KBM-7 (cell line): Measurements from ENCODE around the gene PKP3.
"Not testable (repeated sequence)": the region's sequence is repeated elsewhere in the genome, so short reads cannot be mapped to it uniquely, and the experiment has no call there.

Source experiments
- DNase-seq: peaks from one replicate; pipeline ENCODE4 v3.0.0-alpha.2; 2015
- in situ Hi-C: fragments of 300-500 bp; cut with MboI; formaldehyde crosslinking; loops from 2 replicates; pipeline ENCODE4 v1.14.3; 2020; ENCODE audit warnings: low sequenced_read_pairs, low pct_unique_long_range_greater_than_20kb, mixed read lengths

PKP3 gene

DNA sequence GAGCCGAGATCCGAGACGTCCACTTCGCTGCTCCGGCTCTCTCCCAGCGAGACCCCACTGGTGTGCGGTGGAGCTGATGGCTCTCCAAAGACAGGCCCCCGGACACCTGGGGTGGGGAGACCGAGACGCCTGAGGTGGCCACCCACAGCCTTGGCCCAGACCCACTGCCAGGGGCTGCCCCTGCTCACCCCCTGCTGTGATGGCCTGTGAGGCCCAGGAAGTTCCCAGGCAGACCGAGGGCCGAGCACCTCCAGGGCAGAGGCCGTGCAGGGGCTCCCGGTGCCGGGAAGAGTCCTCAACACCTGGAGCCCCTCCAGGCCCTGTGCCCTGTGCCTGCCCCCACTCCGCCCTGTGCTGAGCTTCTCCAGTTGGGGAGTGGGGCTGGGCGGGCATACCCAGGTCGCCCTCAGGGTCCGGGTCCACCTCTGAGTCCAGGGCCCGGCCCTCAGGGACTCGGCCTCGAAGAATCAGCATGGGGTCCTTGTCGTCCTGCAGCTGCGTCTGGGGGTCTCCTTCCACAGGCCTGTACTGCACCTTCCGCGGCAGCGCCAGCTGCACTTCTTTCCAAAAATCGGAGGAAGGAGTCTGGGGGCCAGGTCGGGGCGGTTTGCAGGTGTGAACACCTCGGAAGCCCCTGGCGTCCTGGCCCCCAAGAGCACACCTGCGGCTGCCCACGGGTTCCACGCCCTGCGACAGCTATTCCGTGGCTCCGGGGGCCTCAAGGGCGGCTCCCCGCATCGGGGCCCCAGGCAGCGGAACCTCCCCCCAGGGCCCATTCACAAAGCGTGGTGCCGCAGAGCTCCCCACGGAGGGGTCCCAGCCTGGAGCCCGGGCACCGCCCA lies 12.2 kb downstream of the PKP3 start:
- in situ Hi-C loops = no loop called here
- DNase-seq = no peak

DNA sequence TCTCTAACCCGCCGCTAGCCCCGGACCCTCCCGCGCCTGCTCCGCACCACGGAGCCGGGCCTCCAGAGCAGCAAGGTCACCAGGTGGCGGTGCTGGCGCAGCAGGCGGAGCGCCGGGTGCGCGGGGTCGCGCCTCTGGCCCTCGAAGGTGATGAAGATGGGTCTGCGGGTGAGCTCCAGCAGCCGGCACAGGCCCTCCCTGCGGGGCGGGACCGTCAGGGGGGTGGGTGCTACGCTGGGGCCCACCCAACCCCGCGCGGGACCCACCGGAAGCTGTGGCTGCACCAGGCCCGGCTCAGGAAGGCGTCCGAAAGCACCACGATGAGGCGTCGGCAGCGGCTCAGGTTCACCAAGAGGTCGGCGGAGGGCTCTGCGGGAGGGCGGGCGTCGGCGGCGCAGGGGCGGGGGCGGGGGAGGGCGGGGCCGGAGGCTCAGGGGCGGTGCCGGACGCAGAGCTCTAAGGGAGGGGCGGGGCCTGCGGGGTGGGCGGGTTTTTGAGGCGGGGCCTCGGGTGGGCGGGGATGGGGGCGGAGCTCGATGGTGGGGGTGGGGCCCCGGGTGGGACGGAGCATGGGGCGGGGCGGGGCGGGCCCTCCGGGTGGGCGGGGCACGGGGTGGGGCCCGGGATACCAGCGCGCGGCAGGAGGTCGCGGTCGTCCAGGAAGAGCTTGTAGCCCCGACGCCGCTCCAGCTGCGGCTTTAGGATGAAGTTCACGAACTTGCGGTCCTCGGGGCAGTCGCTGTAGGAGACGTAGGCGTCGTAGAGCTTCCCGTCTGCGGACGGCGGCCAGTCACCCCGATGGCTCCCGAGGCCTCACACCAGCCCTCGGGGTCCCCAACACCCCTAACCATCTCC lies 13.0 kb downstream of the PKP3 start:
- in situ Hi-C loops = no loop called here
- peak; percentile 83 for DNase-seq

DNA sequence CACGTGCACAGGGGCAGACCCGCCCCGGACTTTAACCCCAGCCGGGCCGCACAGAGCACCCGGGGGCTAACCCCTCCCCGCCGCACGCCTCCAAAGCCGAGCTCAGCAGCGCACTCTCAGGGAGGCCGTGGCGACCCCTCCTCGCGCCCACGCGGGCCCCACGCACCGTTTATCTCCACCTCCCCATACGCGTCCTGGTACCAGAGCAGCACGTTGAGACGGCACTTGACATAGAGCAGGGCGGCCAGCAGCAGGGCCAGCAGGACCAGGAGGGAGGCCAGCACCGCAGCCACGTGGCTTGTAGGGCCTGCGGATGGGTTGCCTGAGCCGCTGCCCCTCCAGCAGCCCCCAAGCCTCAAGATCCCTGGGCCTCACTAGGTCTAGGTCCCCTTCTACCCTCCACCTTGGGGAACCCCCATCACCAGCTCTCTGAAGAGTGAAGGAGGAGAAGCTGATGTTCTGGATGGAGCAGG lies 13.7 kb downstream of the PKP3 start:
- in situ Hi-C loops = no loop called here

DNA sequence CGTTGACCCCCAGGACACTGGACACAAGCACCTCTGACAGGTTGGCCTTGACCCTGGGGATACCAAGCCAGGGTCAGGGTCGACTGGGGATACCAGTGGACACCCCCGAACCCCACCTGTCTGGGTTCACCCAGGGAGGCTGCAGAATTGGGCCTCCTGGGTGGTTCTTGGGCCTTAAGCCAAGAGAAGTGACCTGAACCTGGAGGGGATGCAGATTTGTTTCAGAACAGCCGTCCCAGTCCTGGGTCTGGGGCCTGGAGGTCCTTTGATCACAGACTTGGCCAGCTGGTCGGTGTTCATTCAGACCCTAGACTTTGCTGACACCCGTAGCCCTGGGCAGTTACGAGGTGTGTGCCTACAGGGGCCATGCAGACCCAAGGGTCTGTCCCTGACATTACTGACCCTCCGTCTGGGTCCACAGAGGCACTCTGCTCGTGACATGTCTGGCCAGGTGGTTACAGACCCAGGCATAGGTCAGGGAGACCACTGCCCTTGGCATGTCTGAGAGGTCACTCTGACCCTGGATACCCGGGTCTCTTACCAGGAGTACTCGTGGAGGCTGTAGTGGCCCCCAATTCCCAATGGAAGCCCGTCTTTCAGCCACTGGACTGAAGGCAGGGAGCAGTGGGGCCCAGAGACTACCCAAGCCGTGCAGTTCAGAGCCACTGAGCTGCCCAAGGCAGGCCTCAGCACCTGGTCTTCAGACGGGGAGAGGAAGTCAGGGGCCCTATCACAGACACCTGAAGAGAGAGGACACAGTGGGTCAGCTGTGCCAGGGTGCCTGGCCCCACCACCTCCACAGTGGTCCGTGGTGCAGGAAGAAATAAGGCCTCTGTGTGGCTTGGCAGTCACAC lies 14.4 kb downstream of the PKP3 start:
- in situ Hi-C loops = no loop called here
- no peak for DNase-seq

More for the DNA sequence above, 13.7 kb downstream of the PKP3 start:
- no peak for DNase-seq

DNA sequence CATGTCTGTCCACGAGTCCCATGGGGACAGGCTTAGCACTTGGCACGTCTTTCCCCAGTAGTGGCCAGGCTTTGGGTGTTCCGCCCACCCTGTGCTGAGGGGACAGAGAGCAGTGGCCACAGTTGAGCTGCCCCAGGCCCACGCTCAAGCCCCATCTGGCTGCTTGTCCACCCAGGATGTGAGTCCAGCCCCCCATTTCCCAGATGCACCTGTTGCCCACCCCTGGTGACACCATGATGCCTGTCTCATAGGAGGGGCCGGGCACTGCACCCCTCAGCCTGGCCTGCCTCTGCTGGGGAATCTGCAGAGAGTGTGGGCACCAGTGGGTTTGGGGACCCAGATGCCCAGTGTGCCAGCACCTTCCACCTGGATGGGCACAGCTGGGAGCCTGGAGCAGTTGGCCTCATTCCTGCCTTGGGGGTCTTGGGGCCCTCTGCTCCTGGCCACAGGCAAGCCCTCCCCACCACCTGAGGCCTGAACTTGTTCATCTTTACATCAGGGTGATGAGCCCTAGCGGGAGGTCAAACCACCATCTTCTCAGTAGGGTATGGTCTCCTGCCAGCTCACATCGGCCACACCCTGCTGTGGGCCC lies 15.1 kb downstream of the PKP3 start:
- in situ Hi-C loops = no loop called here
- DNase-seq = no peak

DNA sequence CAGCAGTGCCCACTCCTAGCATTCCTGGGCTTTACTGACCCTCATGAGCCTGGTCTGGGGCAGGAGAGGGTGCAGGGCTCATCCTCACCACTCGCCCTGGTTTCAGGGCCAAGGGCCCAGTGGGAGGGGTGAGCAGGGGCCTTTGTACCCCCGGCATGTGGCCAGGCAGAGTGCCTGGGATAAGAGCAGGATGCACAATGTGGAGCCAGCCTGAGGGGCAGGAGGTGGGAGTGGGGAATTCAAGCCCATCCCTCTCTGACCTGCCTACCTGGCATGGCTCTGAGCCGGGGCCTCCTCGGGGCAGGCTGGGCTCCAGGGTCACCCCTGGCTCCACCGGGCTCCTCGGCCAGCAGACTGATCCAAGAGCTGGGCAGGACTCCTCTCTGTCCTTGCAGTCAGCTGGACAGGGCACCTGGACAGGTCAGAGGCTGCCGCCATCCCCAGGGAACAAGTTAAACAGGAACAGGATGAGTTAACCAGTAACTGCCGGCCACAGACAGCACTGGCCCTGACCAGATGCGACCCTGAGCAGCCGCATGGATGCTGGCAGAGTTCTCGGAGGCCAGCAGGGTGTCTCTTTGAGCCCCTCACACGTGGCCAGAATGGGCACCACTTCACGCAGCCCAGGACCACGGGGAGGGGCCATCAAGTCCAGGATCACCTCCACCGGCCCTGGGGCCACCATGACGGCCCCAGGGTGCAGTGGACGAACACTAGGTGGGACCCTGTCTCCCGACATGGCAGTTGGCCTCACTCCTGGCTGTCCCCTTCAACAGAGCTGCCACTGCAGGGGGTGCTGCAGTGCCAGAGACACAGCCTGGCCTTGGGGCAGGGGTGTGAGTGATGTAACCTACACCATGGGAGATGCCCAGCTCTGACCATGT lies 15.8 kb downstream of the PKP3 start:
- DNase-seq = no peak
- in situ Hi-C loops = no loop called here

DNA sequence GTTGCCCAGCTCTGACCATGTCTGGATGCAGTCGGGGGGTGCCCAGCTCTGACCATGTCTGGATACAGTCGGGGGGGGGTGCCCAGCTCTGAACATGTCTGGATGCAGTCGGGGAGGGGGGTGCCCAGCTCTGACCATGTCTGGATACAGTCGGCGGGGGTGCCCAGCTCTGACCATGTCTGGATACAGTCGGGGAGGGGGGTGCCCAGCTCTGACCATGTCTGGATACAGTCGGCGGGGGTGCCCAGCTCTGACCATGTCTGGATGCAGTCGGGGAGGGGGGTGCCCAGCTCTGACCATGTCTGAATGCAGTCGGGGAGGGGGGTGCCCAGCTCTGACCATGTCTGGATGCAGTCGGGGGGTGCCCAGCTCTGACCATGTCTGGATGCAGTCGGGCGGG lies 16.7 kb downstream of the PKP3 start:
- in situ Hi-C loops, DNase-seq: not testable (repeated sequence)

DNA sequence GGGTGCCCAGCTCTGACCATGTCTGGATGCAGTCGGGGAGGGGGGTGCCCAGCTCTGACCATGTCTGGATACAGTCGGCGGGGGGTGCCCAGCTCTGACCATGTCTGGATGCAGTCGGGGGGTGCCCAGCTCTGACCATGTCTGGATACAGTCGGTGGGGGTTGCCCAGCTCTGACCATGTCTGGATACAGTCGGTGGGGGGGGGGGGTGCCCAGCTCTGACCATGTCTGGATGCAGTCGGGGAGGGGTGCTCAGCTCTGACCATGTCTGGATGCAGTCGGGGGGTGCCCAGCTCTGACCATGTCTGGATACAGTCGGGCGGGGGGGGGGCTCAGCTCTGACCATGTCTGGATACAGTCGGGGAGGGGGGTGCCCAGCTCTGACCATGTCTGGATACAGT lies 17.5 kb downstream of the PKP3 start:
- in situ Hi-C loops, DNase-seq: not testable (repeated sequence)

DNA sequence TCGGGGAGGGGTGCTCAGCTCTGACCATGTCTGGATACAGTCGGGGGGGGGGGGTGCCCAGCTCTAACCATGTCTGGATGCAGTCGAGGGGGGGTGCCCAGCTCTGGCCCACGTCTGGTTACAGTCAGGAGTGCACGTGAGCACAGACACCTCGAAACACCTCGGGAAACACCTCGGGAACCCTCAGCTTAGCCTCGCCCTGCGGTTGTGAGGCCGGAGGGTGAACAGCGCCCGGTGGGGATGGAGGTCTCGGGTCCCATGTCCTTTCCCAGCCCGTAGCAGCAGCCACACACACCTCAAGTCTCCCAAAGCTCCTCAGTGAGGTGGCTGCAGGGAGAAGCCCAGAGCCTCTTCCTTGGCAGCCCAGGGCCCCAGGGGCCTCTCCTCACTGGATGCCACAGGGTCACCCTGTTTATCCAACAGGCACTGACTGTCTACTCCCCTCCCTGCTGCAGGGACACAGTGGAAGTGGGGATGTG lies 18.7 kb downstream of the PKP3 start:
- in situ Hi-C loops = no loop called here
- no peak for DNase-seq

DNA sequence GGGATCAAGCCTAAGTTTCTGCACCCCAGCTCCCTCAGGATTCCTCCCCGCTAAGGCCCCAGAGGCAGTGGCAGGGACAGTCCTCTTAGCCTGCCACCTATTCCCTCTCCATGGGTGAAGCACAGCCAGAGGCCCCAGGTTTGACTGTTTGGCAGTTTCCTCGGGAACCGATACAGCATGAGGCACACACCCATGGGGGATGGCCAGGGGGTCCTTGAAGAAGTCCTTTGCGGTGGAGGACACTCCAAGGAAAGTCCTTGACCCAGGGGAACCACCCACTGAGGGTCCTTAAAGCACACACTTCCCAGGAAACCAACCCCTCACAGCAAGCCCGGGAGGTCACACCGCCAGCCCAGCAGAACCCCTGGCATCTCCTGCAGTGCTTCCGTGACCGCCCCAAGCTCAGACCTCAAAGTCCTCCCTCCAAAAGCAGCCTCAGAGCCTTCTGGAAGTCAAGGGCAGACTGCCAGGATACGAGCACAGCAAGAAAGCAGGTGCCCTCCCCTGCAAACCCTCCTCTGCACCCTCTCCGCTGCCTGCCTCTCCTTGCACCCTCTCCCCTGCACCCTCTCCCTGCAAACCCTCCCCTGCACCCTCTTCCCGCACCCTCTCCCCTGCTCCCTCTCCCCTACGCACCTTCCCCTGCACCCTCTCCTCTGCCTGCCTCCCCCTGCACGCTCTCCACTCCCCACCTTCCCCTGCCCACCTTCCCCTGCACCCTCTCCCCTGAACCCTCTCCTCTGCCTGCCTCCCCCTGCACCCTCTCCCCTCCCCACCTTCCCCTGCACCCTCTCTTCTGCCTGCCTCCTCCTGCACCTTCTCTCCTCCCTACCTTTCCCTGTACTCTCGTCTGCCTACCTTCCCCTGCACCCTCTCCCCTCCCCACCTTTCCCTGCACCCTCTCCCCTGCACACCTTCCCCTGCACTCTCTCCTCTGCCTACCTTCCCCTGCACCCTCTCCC lies 19.4 kb downstream of the PKP3 start:
- in situ Hi-C loops = no loop called here
- peak; percentile 26 for DNase-seq

DNA sequence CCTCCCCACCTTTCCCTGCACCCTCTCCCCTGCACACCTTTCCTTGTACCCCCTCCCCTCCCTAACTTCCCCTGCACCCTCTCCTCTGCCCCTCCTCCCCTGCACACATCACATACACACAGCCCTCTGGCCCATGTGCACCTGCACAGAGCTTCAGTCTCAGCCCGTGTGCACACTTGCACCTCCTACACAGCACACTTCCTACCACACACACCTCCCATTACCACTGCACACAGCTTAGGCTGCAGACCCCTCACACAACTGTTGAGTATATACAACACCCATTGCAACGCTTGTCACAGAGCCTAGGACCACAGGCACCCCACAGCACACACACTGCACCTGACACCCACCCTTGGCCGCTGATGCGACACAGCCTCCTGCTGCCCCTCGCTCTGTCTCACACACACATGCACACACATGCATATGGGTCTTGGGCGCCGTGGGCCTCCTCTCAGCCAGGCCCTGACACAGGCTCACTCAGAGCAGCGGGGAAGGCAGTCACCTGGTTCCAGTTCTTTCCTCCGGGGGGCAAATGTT lies 20.4 kb downstream of the PKP3 start:
- in situ Hi-C loops = no loop called here
- DNase-seq = peak; percentile 41

DNA sequence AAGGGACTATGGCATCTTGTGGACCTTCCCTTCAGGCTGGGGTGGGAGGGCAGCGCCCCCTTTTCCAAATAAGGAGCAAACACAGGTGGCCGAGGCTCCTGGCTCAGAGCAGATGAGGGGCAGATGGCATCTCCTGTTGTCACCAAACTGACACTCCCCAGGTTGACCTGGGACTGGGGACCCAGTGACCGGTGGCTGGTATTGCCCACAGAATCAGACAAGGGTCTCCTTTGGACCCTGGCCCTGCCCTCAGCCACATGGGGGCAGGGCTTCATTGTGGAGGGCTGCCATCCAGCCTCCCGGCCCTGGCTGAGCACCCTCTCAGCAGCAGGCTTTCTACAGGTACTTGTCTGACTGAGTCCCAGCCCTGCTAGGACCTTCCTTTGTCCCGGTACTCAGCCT lies 21.6 kb downstream of the PKP3 start:
- in situ Hi-C loops = no loop called here

DNA sequence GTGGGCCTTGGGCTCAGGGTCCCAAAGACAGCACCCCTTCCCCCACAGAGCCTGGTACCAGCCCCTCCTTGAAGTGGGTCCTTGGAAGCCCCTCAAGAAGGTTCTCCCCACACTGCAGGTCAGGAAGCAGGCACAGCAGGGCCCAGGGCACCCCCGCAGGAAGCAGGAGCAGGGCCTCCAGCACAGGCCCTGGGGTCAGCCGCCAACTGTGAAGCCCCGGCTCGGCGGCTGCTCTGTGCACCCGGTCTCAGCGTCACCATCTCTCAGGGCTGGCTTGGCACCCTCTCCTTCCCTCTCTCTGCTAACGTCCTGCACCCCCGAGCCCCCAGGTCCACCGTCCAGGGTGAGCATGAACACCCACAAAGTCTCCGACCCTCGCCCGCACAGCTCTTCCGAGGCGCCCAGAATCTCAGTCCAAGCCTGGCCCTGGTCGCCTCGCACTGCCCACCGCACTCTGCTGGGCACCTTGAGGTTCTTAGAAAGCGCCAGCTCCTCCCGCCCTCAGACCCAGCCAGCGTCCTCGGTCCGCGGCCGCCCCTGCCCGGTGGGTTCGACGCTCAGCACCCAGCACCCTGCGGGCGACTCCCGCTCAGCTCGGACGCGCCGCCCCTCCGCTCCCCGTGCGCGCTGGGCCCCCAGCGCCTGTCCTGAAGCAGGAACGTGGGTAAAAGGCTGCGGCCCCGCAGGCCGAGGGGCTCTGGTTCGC lies 22.2 kb downstream of the PKP3 start:
- no peak for DNase-seq
- in situ Hi-C loops = no loop called here

More for the DNA sequence above, 21.6 kb downstream of the PKP3 start:
- DNase-seq = peak; percentile 24

DNA sequence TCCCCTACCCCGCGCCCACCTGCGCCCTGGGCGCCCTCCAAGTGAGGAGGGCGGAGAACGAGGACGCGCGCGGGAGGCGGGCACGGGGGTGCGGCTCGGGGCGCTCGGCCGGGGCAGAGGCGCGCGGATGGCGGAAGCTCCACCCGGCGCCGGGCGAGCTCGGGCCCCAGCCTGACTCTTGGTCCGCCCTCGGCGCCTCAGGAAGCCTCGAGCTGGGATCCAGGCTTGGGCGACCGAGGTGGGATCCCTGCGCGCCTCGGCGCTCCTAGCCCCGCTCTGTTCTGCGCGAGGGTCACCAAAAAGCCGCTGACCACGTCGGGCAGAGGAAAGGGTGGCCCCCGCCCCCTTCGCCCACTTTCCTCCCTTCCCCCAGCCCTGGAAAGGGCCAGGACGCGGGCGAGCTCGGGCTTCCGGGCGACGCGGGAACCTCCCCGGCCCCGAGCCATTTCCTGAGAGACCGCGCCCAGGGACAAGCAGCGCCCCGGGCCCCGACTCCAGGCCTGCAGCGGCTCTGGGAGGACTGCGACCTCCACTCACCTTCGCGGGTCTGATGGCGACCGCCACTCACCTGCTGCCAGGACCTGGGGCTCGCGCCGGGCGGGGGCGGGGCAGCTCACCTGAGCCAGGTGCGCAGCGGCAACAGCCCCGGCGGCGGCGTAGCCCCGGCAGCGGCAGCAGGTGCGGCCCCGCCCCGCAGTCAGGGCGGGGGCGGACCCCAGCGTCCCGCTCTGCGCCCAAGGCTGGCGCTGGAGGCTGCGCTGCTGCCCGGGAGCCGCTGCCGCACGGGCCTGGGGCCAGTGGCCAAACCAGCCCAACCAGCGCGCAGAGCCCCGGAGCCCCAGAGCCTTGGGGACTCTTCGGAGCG lies 23.0 kb downstream of the PKP3 start:
- in situ Hi-C loops = no loop called here
- peak; percentile 40 for DNase-seq
